Measurements from ENCODE around the gene GPR179. TPM values are rescaled to one million over a fixed set of nuclear protein-coding genes. Genes with fewer than 3 reads are reported as not detected.

The GPR179 gene
- polyA plus RNA-seq, 1 donor from 2014 or later = not detected

- no peaks in the 10 kb centered on the region for H3F3A ChIP-seq (ENCODE audit: insufficient read depth, low read length, poor library complexity, severe bottlenecking)
- no peak overlapping the region for H3K27ac ChIP-seq (ENCODE audit: low read length)
- H3K36me3 ChIP-seq (ENCODE audit: insufficient read depth, low read length) = no peaks in the 10 kb centered on the region
- no peak overlapping the region for H3K4me2 ChIP-seq (ENCODE audit: low read length)
- H3K9ac ChIP-seq (ENCODE audit: low read length) = no peak overlapping the region
- no peaks in the 10 kb centered on the region for H3K79me2 ChIP-seq (replicated peaks; ENCODE audit: insufficient read depth, low read length)
- no peaks in the 10 kb centered on the region for H3K9me3 ChIP-seq (ENCODE audit: low read length)
- H4K20me1 ChIP-seq (ENCODE audit: insufficient read depth) = no peaks in the 10 kb centered on the region
- TF ChIP-seq RAD21 (conservative IDR thresholded peaks at IDR 0.05) (no peak), TAF1 (IDR thresholded peaks at IDR 0.05; ENCODE audit: low read depth) (no peak), MXI1 (conservative IDR thresholded peaks at IDR 0.05; ENCODE audit: poor library complexity, severe bottlenecking) (no peak), EZH2 (IDR thresholded peaks at IDR 0.05; ENCODE audit: borderline replicate concordance, insufficient read depth, low read length, poor library complexity, severe bottlenecking) (no peak), CTCF (IDR thresholded peaks at IDR 0.05; ENCODE audit: poor library complexity, severe bottlenecking) (no peak), EP300 (conservative IDR thresholded peaks at IDR 0.05; ENCODE audit: poor library complexity, severe bottlenecking) (no peak), SMC3 (conservative IDR thresholded peaks at IDR 0.05; ENCODE audit: poor library complexity) (no peak), REST (IDR thresholded peaks at IDR 0.05; ENCODE audit: borderline replicate concordance) (no peak), POLR2AphosphoS5 (IDR thresholded peaks at IDR 0.05) (no peak)
- H2AFZ ChIP-seq (ENCODE audit: low read depth, low read length) = no peak overlapping the region
- no peaks in the 10 kb centered on the region for H3K27me3 ChIP-seq (ENCODE audit: insufficient read depth, low read depth, low read length)
- no peaks in the 10 kb centered on the region for H3K9me2 ChIP-seq (ENCODE audit: insufficient read depth, low read length)
- H3K4me3 ChIP-seq (ENCODE audit: low read length) = no peak overlapping the region
These were observed 35.7 kb upstream of the GPR179 start for GRCh38 chr17:38379448-38379847.

DNA sequence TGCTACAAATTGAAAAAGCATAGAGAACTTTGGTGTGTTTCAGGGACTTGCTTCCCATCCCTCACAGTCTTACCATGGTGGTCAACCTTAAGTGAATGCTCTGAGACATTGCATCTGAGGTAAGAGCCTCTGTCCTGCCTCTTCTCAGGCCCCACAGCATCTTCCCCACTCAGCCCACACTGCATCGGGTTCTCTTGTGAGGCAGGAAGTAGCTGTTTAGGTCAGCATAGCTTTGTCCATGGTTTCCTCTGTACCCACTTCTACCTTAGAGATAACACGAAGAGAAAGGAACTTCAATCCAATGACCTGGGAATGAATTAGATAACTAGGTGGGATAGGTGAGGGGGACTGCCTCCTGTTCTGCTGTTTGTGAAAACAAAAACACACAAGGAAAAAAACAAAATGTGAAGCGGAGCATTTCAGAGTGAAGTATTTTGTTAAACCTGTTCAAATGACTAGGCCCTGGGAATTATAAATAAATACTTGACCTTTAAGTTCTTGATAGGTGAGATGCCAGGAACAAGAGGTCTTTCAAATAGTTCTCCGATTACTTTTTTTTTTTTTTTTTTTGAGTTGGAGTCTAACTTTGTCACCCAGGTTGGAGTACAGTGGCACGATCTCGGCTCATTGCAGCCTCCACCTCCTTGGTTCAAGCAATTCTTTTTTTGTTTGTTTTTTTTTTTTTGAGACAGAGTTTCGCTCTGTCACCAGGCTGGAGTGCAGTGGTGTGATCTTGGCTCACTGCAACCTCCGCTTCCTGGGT, 25.5 kb upstream of the GPR179 start:
- no peaks in the 10 kb centered on the region for H3K79me2 ChIP-seq (replicated peaks; ENCODE audit: insufficient read depth, low read length)
- H3K27me3 ChIP-seq (ENCODE audit: insufficient read depth, low read depth, low read length) = no peaks in the 10 kb centered on the region
- TF ChIP-seq MXI1 (conservative IDR thresholded peaks at IDR 0.05; ENCODE audit: poor library complexity, severe bottlenecking) (no peak), CTCF (IDR thresholded peaks at IDR 0.05; ENCODE audit: poor library complexity, severe bottlenecking) (no peak), TAF1 (IDR thresholded peaks at IDR 0.05; ENCODE audit: low read depth) (no peak), EZH2 (IDR thresholded peaks at IDR 0.05; ENCODE audit: borderline replicate concordance, insufficient read depth, low read length, poor library complexity, severe bottlenecking) (no peak), SMC3 (conservative IDR thresholded peaks at IDR 0.05; ENCODE audit: poor library complexity) (no peak), REST (IDR thresholded peaks at IDR 0.05; ENCODE audit: borderline replicate concordance) (no peak), POLR2AphosphoS5 (IDR thresholded peaks at IDR 0.05) (no peak), EP300 (conservative IDR thresholded peaks at IDR 0.05; ENCODE audit: poor library complexity, severe bottlenecking) (no peak), RAD21 (conservative IDR thresholded peaks at IDR 0.05) (no peak)
- H3K9me2 ChIP-seq (ENCODE audit: insufficient read depth, low read length) = no peaks in the 10 kb centered on the region
- no peak overlapping the region for H3K4me2 ChIP-seq (ENCODE audit: low read length)
- H3K36me3 ChIP-seq (ENCODE audit: insufficient read depth, low read length) = peaks cover 8% of the 10 kb centered on the region
- no peaks in the 10 kb centered on the region for H4K20me1 ChIP-seq (ENCODE audit: insufficient read depth)
- no peak overlapping the region for H2AFZ ChIP-seq (ENCODE audit: low read depth, low read length)
- H3K9ac ChIP-seq (ENCODE audit: low read length) = no peak overlapping the region
- H3K27ac ChIP-seq (ENCODE audit: low read length) = no peak overlapping the region
- H3K9me3 ChIP-seq (ENCODE audit: low read length) = no peaks in the 10 kb centered on the region
- no peak overlapping the region for H3K4me3 ChIP-seq (ENCODE audit: low read length)
- H3F3A ChIP-seq (ENCODE audit: insufficient read depth, low read length, poor library complexity, severe bottlenecking) = no peaks in the 10 kb centered on the region
